HuH-7 (cell line): Measurements from ENCODE around the gene KAZN.

Experiments used
- DNase-seq: peaks from one replicate; pipeline ENCODE4 v3.0.0; 2011; ENCODE audit warnings: low spot score

Gene KAZN

GRCh38 chr1:14825396-14825795, 226.9 kb downstream of the KAZN start:
- DNase-seq, result no peak

GRCh38 chr1:14826172-14826636, 227.7 kb downstream of the KAZN start:
- no peak for DNase-seq

- DNase-seq, result no peak
Measured at GRCh38 chr1:14826731-14827326, 228.3 kb downstream of the KAZN start.

- DNase-seq, result no peak
Measured at GRCh38 chr1:14827870-14828269, 229.4 kb downstream of the KAZN start.

GRCh38 chr1:14828665-14829064, 230.2 kb downstream of the KAZN start:
- no peak for DNase-seq

- DNase-seq, result no peak
Measured at GRCh38 chr1:14835725-14836124, 237.2 kb downstream of the KAZN start.

GRCh38 chr1:14836426-14837140, 238.1 kb downstream of the KAZN start:
- no peak for DNase-seq

- no peak for DNase-seq
Measured at GRCh38 chr1:14840374-14840773, 241.9 kb downstream of the KAZN start.

GRCh38 chr1:14841456-14841855, 243.0 kb downstream of the KAZN start:
- DNase-seq, result no peak

- DNase-seq, result no peak
Measured at GRCh38 chr1:14841951-14842350, 243.5 kb downstream of the KAZN start.

GRCh38 chr1:14842361-14842760, 243.9 kb downstream of the KAZN start:
- no peak for DNase-seq

GRCh38 chr1:14842891-14843290, 244.4 kb downstream of the KAZN start:
- DNase-seq, result no peak

- no peak for DNase-seq
Measured at GRCh38 chr1:14843525-14843924, 245.0 kb downstream of the KAZN start.

- no peak for DNase-seq
Measured at GRCh38 chr1:14844356-14844755, 245.9 kb downstream of the KAZN start.

GRCh38 chr1:14844923-14845617, 246.6 kb downstream of the KAZN start:
- DNase-seq, result no peak

GRCh38 chr1:14845851-14846250, 247.4 kb downstream of the KAZN start:
- no peak for DNase-seq

- DNase-seq, result no peak
Measured at GRCh38 chr1:14846688-14847087, 248.2 kb downstream of the KAZN start.

- no peak for DNase-seq
Measured at GRCh38 chr1:14848203-14848602, 249.7 kb downstream of the KAZN start.

- no peak for DNase-seq
Measured at GRCh38 chr1:14848625-14849024, 250.1 kb downstream of the KAZN start.

GRCh38 chr1:14849038-14849437, 250.6 kb downstream of the KAZN start:
- DNase-seq, result no peak

GRCh38 chr1:14850563-14850962, 252.1 kb downstream of the KAZN start:
- no peak for DNase-seq

GRCh38 chr1:14851760-14852159, 253.3 kb downstream of the KAZN start:
- DNase-seq, result no peak

- DNase-seq, result no peak
Measured at GRCh38 chr1:14852291-14852690, 253.8 kb downstream of the KAZN start.
